BJ (cell line): Measurements from ENCODE around the gene TTYH2. TPM values are rescaled to one million over a fixed set of nuclear protein-coding genes. Genes with fewer than 3 reads are reported as not detected.
A peak's percentile ranks its signal among the peaks of the same experiment; 100 is the strongest.

ENCODE experiments used
- CTCF ChIA-PET: fragments of 350-600 bp; formaldehyde crosslinking; extraction: SDS; loops from one replicate; lab custom pipeline; 2021; ENCODE audit warnings: antibody characterized with exemption, inconsistent platforms; lab: Yijun Ruan, JAX
- POLR2A ChIA-PET: fragments of 300-600 bp; sonication (Branson Sonifier 250); formaldehyde crosslinking; extraction: SDS; loops from one replicate; lab custom pipeline; 2021; ENCODE audit warnings: antibody characterized with exemption; lab: Charles Lee
- DNase-seq: peaks from one replicate; pipeline ENCODE4 v3.0.0-alpha.2; 2011; ENCODE audit warnings: low read depth
- H3K27me3 ChIP-seq: 2 replicates; pipeline ENCODE4 v1.6.0; 2011; ENCODE audit warnings: low read length; ENCODE audit not compliant: control insufficient read depth, insufficient read depth
- H3K36me3 ChIP-seq: 2 replicates; pipeline ENCODE4 v1.5.1; 2011; ENCODE audit warnings: low read length; ENCODE audit not compliant: control insufficient read depth, insufficient read depth
- H3K4me3 ChIP-seq: 2 replicates; pipeline ENCODE4 v1.5.1; 2011; ENCODE audit warnings: low read depth, mild to moderate bottlenecking, control low read depth, low read length
- CTCF ChIP-seq: IDR thresholded peaks from 2 replicates; pipeline ENCODE4 v1.5.1; 2011; ENCODE audit warnings: low read depth, mild to moderate bottlenecking, control low read depth, inconsistent platforms, low read length, moderate library complexity; ENCODE audit not compliant: insufficient read depth
- polyA plus RNA-seq: library from polyadenylated mRNA; depleted of rRNA; stranded (reverse); fragments of >200 nt; gene quantifications from 2 replicates; pipeline ENCODE4 v1.2.3, GENCODE V29; 2011

Gene TTYH2
- polyA plus RNA-seq, 1 experiment, result 2.7 TPM

- Histone ChIP-seq H3K4me3 (no peak overlapping the region), H3K36me3 (no peaks in the 10 kb centered on the region), H3K27me3 (no peaks in the 10 kb centered on the region)
- ChIA-PET POLR2A (no interaction called here), CTCF (no interaction called here)
- TF ChIP-seq CTCF, result no peak
- DNase-seq, result no peak
Measured at GRCh38 chr17:74170924-74171323, 42.4 kb upstream of the TTYH2 start.

- ChIA-PET CTCF (no interaction called here), POLR2A (no interaction called here)
- Histone ChIP-seq H3K27me3 (no peaks in the 10 kb centered on the region), H3K4me3 (no peak overlapping the region), H3K36me3 (no peaks in the 10 kb centered on the region)
- no peak for TF ChIP-seq CTCF
- DNase-seq, result no peak
Measured at GRCh38 chr17:74172700-74173099, 40.7 kb upstream of the TTYH2 start.

GRCh38 chr17:74176546-74177001, 36.8 kb upstream of the TTYH2 start:
- TF ChIP-seq CTCF, result peak; percentile 89
- CTCF ChIA-PET, result interaction anchor here (0.6 to 3.1 kb wide), 9 partner anchors 10 to 927 kb away, joined by 3 to 27 read pairs (median 4); no protein-coding TSS in a partner anchor
- Histone ChIP-seq H3K36me3 (no peaks in the 10 kb centered on the region), H3K4me3 (no peak overlapping the region), H3K27me3 (no peaks in the 10 kb centered on the region; the same call in 1 of the 2 replicates)
- DNase-seq, result no peak
- POLR2A ChIA-PET, result no interaction called here

- TF ChIP-seq CTCF, result no peak
- DNase-seq, result no peak
- ChIA-PET POLR2A (no interaction called here), CTCF (interaction anchor here (0.6 to 3.1 kb wide), 5 partner anchors 21 to 1450 kb away, joined by 3 to 27 read pairs (median 4); no protein-coding TSS in a partner anchor)
- no peaks in the 10 kb centered on the region; the same call in 1 of the 2 replicates for H3K27me3 ChIP-seq
- no peak overlapping the region for H3K4me3 ChIP-seq
- H3K36me3 ChIP-seq, result no peaks in the 10 kb centered on the region
Measured at GRCh38 chr17:74177018-74177450, 36.3 kb upstream of the TTYH2 start.

- Histone ChIP-seq H3K36me3 (no peaks in the 10 kb centered on the region), H3K4me3 (no peak overlapping the region), H3K27me3 (no peaks in the 10 kb centered on the region; the same call in 1 of the 2 replicates)
- DNase-seq, result no peak
- POLR2A ChIA-PET, result no interaction called here
- CTCF ChIA-PET, result interaction anchor here (1.6 to 3.8 kb wide), 3 partner anchors 16 to 750 kb away, joined by 3 to 15 read pairs (median 6); no protein-coding TSS in a partner anchor
- no peak for TF ChIP-seq CTCF
Measured at GRCh38 chr17:74179576-74179975, 33.8 kb upstream of the TTYH2 start.
